Measurements from ENCODE around the gene STRA8.

DNA sequence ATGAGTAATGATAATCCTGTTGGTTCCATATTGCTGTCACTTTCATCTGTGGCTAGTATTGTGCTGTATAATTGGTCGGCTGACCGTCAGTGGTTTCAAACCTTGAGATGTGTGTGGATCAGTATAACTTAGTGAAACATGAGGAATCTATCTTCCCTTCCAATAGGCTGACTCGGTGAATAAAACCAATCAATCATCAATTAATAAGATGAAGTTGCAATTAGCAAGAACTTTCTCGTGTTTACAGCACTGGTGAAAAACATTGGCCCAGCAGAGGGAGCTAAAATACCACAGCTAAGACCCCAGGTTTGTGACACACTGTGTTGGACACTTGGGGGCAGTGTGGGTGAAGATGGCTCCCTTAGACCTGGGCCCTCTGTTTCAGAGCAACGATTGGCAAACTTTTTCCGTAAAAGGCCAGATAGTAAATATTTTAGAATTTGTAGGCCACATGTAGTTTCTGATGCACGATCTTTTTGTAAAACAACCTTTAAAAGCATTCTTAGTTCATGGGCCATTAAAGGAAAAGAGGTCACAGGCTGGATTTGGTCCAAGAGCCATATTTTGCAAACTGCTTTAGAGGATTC, 47.8 kb downstream of the STRA8 start:
- TF ChIP-seq, protein P1, sequence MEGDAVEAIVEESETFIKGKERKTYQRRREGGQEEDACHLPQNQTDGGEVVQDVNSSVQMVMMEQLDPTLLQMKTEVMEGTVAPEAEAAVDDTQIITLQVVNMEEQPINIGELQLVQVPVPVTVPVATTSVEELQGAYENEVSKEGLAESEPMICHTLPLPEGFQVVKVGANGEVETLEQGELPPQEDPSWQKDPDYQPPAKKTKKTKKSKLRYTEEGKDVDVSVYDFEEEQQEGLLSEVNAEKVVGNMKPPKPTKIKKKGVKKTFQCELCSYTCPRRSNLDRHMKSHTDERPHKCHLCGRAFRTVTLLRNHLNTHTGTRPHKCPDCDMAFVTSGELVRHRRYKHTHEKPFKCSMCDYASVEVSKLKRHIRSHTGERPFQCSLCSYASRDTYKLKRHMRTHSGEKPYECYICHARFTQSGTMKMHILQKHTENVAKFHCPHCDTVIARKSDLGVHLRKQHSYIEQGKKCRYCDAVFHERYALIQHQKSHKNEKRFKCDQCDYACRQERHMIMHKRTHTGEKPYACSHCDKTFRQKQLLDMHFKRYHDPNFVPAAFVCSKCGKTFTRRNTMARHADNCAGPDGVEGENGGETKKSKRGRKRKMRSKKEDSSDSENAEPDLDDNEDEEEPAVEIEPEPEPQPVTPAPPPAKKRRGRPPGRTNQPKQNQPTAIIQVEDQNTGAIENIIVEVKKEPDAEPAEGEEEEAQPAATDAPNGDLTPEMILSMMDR (conservative IDR thresholded peaks at IDR 0.05 in 1 of 2, IDR thresholded peaks at IDR 0.05 in 1 of 2; ENCODE audit: extremely low read depth in 1 of 2, insufficient read depth in 1 of 2, low read depth in 1 of 2, low read length in 2 of 2): peak; percentile 99
- TF ChIP-seq EZH2 (IDR thresholded peaks at IDR 0.05; ENCODE audit: borderline replicate concordance, low read length): no peak
